IMR-90 (cell line): ENCODE results near the gene FRY.

Experiments
- CEBPB ChIP-seq: IDR thresholded peaks from 2 replicates; pipeline ENCODE4 v1.6.1; 2012; ENCODE audit warnings: low read depth, low read length, improper control_type of control experiment
- CTCF ChIP-seq: conservative IDR thresholded peaks from 2 replicates; pipeline ENCODE4 v1.5.1; 2012; ENCODE audit warnings: mild to moderate bottlenecking, low read depth, low read length, improper control_type of control experiment
- ELK1 ChIP-seq: fragments of 150-350 bp; IDR thresholded peaks from 2 replicates; pipeline ENCODE4 v1.6.1; 2016; ENCODE audit warnings: low read depth, mild to moderate bottlenecking, low read length, moderate library complexity, borderline replicate concordance
- MAZ ChIP-seq: IDR thresholded peaks from 2 replicates; pipeline ENCODE4 v1.6.1; 2012; ENCODE audit warnings: low read depth, mild to moderate bottlenecking, low read length, improper control_type of control experiment, moderate library complexity, borderline replicate concordance
- POLR2A ChIP-seq: IDR thresholded peaks from 2 replicates; pipeline ENCODE4 v1.6.1; 2012; ENCODE audit warnings: mild to moderate bottlenecking, low read depth, low read length
- RAD21 ChIP-seq: IDR thresholded peaks from 2 replicates; pipeline ENCODE4 v1.6.1; 2012; ENCODE audit warnings: low read length, improper control_type of control experiment
- RFX5 ChIP-seq: IDR thresholded peaks from 2 replicates; pipeline ENCODE4 v1.8.0; 2012; ENCODE audit warnings: low read depth, mild to moderate bottlenecking, low read length, moderate library complexity
- USF2 ChIP-seq: fragments of 150-350 bp; IDR thresholded peaks from 2 replicates; pipeline ENCODE4 v1.6.1; 2017; ENCODE audit warnings: mild to moderate bottlenecking, antibody characterized with exemption, low read length, low read depth

- TF ChIP-seq CTCF: no peak
- TF ChIP-seq CEBPB: no peak
- no peak for TF ChIP-seq MAZ
- TF ChIP-seq ELK1: no peak
- no peak for TF ChIP-seq USF2
- no peak for TF ChIP-seq RFX5
- TF ChIP-seq POLR2A: no peak
- no peak for TF ChIP-seq RAD21
Measured at GRCh38 chr13:32233062-32233461, 201.5 kb downstream of the FRY start.
